Nephron progenitor cell (in vitro differentiated cells): Measurements from ENCODE around the gene SH3BGRL2.

Source experiments
- DNase-seq: peaks from one replicate; pipeline ENCODE4 v3.0.0; 2021
- H3K27ac Mint-ChIP-seq: 2 replicates; pipeline ENCODE4 v1.8.0; 2021; ENCODE audit warnings: mild to moderate bottlenecking, moderate library complexity, mixed read lengths
- H3K27me3 Mint-ChIP-seq: 2 replicates; pipeline ENCODE4 v1.8.0; 2021; ENCODE audit warnings: mild to moderate bottlenecking, low read depth, mixed read lengths; ENCODE audit not compliant: poor library complexity
- H3K36me3 Mint-ChIP-seq: 2 replicates; pipeline ENCODE4 v1.8.0; 2021; ENCODE audit warnings: low read depth, mixed read lengths
- H3K4me1 Mint-ChIP-seq: 2 replicates; pipeline ENCODE4 v1.8.0; 2021; ENCODE audit warnings: mixed read lengths
- H3K4me3 Mint-ChIP-seq: 2 replicates; pipeline ENCODE4 v1.8.0; 2021; ENCODE audit warnings: mild to moderate bottlenecking, moderate library complexity, mixed read lengths
- H3K9me3 Mint-ChIP-seq: 2 replicates; pipeline ENCODE4 v1.8.0; 2021; ENCODE audit warnings: mild to moderate bottlenecking, moderate library complexity, mixed read lengths
- CTCF ChIP-seq: fragments of 200-600 bp; sonication (generic); IDR thresholded peaks from 2 replicates; pipeline ENCODE4 v1.5.0; 2021; ENCODE audit warnings: antibody characterized with exemption

Gene SH3BGRL2

GRCh38 chr6:79599725-79600259, 31.3 kb upstream of the SH3BGRL2 start:
- Mint-ChIP-seq H3K4me1 (peaks cover 18% of the 10 kb centered on the region), H3K4me3 (no peak overlapping the region), H3K36me3 (peaks cover 6% of the 10 kb centered on the region), H3K9me3 (no peaks in the 10 kb centered on the region), H3K27ac (peak overlapping the region; percentile 70), H3K27me3 (no peaks in the 10 kb centered on the region)
- no peak for DNase-seq
- TF ChIP-seq CTCF, result no peak

- H3K9me3 Mint-ChIP-seq, result no peaks in the 10 kb centered on the region
- peaks cover 18% of the 10 kb centered on the region for H3K4me1 Mint-ChIP-seq
- DNase-seq, result no peak
- no peak for TF ChIP-seq CTCF
- peaks cover 6% of the 10 kb centered on the region for H3K36me3 Mint-ChIP-seq
- H3K4me3 Mint-ChIP-seq, result no peak overlapping the region
- peak overlapping the region; percentile 70 for H3K27ac Mint-ChIP-seq
- H3K27me3 Mint-ChIP-seq, result no peaks in the 10 kb centered on the region
Measured at GRCh38 chr6:79600313-79600712, 30.8 kb upstream of the SH3BGRL2 start.

GRCh38 chr6:79600812-79601609, 30.1 kb upstream of the SH3BGRL2 start:
- Mint-ChIP-seq H3K36me3 (peaks cover 6% of the 10 kb centered on the region), H3K9me3 (no peaks in the 10 kb centered on the region), H3K4me3 (no peak overlapping the region), H3K4me1 (peaks cover 18% of the 10 kb centered on the region), H3K27me3 (no peaks in the 10 kb centered on the region), H3K27ac (peak overlapping the region; percentile 42)
- TF ChIP-seq CTCF, result no peak
- no peak for DNase-seq

- Mint-ChIP-seq H3K36me3 (peaks cover 6% of the 10 kb centered on the region), H3K4me1 (peaks cover 18% of the 10 kb centered on the region), H3K9me3 (no peaks in the 10 kb centered on the region), H3K4me3 (no peak overlapping the region), H3K27ac (peak overlapping the region; percentile 11), H3K27me3 (no peaks in the 10 kb centered on the region)
- DNase-seq, result no peak
- TF ChIP-seq CTCF, result no peak
Measured at GRCh38 chr6:79602859-79603258, 28.3 kb upstream of the SH3BGRL2 start.

GRCh38 chr6:79604583-79605037, 26.5 kb upstream of the SH3BGRL2 start:
- no peak for TF ChIP-seq CTCF
- DNase-seq, result no peak
- Mint-ChIP-seq H3K4me3 (no peak overlapping the region), H3K9me3 (no peaks in the 10 kb centered on the region), H3K27ac (peak overlapping the region; percentile 23), H3K36me3 (no peaks in the 10 kb centered on the region), H3K27me3 (no peaks in the 10 kb centered on the region), H3K4me1 (peaks cover 18% of the 10 kb centered on the region)

- Mint-ChIP-seq H3K27me3 (no peaks in the 10 kb centered on the region), H3K4me3 (no peak overlapping the region), H3K27ac (no peak overlapping the region), H3K9me3 (no peaks in the 10 kb centered on the region), H3K36me3 (no peaks in the 10 kb centered on the region), H3K4me1 (peaks cover 15% of the 10 kb centered on the region)
- DNase-seq, result no peak
- TF ChIP-seq CTCF, result no peak
Measured at GRCh38 chr6:79605061-79605460, 26.1 kb upstream of the SH3BGRL2 start.
